Endothelial cell (in vitro differentiated cells): Measurements from ENCODE around the gene PDE4D. TPM values are rescaled to one million over a fixed set of nuclear protein-coding genes. Genes with fewer than 3 reads are reported as not detected.

Experiments
- DNase-seq: peaks from one replicate; pipeline ENCODE4 v3.0.0; 2021; ENCODE audit warnings: low spot score
- H3K27ac Mint-ChIP-seq: one replicate; pipeline ENCODE4 v1.8.0; 2021; ENCODE audit warnings: mixed read lengths, inconsistent platforms; ENCODE audit not compliant: unreplicated experiment
- H3K27me3 Mint-ChIP-seq: one replicate; pipeline ENCODE4 v1.8.0; 2021; ENCODE audit warnings: mild to moderate bottlenecking, moderate library complexity, mixed read lengths, inconsistent platforms; ENCODE audit not compliant: unreplicated experiment
- H3K36me3 Mint-ChIP-seq: one replicate; pipeline ENCODE4 v1.8.0; 2021; ENCODE audit warnings: mild to moderate bottlenecking, low read depth, mixed read lengths, inconsistent platforms; ENCODE audit not compliant: unreplicated experiment
- H3K4me1 Mint-ChIP-seq: one replicate; pipeline ENCODE4 v1.8.0; 2021; ENCODE audit warnings: mild to moderate bottlenecking, mixed read lengths, inconsistent platforms; ENCODE audit not compliant: unreplicated experiment
- H3K4me3 Mint-ChIP-seq: one replicate; pipeline ENCODE4 v1.8.0; 2021; ENCODE audit warnings: mild to moderate bottlenecking, mixed read lengths, inconsistent platforms; ENCODE audit not compliant: unreplicated experiment
- H3K9me3 Mint-ChIP-seq: one replicate; pipeline ENCODE4 v1.8.0; 2021; ENCODE audit warnings: mixed read lengths, inconsistent platforms; ENCODE audit not compliant: unreplicated experiment
- total RNA-seq: library from RNA; stranded (reverse); fragmentation: NEBNext Ultra II Directional; extraction: Animal tissue kit (Norgen Biotek cat#: 25700); gene quantifications from one replicate; pipeline ENCODE4 v1.2.1, GENCODE V29; 2021; ENCODE audit not compliant: unreplicated experiment
- TF ChIP-seq, protein P1 (sequence below): fragments of 200-600 bp; sonication (generic); IDR thresholded peaks from one replicate; pipeline ENCODE4 v1.5.0; 2021; ENCODE audit warnings: antibody characterized with exemption; ENCODE audit not compliant: unreplicated experiment

PDE4D gene
- total RNA-seq, 1 donor from 2014 or later: 9.4 TPM

DNA sequence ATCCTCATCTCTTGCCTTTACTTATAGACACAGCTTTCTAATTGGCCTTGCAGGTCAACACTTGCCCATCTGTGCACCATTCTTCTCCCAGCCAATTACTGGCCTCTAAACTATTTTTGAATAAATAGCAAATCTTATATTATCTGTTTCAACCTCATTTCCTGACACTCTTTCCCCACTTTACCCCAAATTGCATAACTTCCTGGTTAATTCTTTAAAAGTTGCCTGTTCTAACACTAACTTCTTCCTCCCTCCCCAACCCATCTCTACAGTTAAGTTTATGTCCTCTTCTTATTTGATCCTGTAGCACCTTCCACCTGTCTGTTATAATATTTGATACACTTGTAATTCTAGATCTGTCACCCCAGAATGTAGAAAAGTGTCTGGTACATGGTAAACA lies 372.1 kb downstream of the PDE4D start:
- TF ChIP-seq, protein P1, sequence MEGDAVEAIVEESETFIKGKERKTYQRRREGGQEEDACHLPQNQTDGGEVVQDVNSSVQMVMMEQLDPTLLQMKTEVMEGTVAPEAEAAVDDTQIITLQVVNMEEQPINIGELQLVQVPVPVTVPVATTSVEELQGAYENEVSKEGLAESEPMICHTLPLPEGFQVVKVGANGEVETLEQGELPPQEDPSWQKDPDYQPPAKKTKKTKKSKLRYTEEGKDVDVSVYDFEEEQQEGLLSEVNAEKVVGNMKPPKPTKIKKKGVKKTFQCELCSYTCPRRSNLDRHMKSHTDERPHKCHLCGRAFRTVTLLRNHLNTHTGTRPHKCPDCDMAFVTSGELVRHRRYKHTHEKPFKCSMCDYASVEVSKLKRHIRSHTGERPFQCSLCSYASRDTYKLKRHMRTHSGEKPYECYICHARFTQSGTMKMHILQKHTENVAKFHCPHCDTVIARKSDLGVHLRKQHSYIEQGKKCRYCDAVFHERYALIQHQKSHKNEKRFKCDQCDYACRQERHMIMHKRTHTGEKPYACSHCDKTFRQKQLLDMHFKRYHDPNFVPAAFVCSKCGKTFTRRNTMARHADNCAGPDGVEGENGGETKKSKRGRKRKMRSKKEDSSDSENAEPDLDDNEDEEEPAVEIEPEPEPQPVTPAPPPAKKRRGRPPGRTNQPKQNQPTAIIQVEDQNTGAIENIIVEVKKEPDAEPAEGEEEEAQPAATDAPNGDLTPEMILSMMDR: no peak
- Mint-ChIP-seq H3K27ac (no peak overlapping the region), H3K36me3 (no peaks in the 10 kb centered on the region), H3K4me1 (no peaks in the 10 kb centered on the region), H3K9me3 (no peaks in the 10 kb centered on the region), H3K4me3 (no peak overlapping the region), H3K27me3 (no peaks in the 10 kb centered on the region)
- no peak for DNase-seq

DNA sequence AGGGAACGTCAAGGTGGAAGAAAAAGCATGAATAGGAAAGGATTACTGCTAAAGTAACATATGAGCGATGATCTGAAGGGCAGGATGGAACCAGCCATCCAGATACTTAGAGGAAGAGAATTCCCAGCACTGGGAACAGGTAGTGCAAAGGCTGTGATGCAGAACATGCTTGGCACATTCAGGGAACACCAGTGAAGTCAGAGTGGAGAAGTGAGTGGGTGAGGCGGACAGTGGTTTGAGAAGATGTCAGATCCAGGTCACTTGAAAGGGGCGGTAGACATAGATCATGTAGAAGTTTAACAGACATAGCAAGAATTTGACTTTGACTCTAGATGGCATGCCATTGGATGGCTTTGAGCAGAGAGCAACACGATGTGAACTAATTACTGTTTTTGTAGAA lies 374.2 kb downstream of the PDE4D start:
- no peaks in the 10 kb centered on the region for H3K36me3 Mint-ChIP-seq
- no peak overlapping the region for H3K27ac Mint-ChIP-seq
- no peaks in the 10 kb centered on the region for H3K4me1 Mint-ChIP-seq
- no peaks in the 10 kb centered on the region for H3K9me3 Mint-ChIP-seq
- no peak overlapping the region for H3K4me3 Mint-ChIP-seq
- TF ChIP-seq, protein P1: no peak
- H3K27me3 Mint-ChIP-seq: no peaks in the 10 kb centered on the region
- DNase-seq: no peak

DNA sequence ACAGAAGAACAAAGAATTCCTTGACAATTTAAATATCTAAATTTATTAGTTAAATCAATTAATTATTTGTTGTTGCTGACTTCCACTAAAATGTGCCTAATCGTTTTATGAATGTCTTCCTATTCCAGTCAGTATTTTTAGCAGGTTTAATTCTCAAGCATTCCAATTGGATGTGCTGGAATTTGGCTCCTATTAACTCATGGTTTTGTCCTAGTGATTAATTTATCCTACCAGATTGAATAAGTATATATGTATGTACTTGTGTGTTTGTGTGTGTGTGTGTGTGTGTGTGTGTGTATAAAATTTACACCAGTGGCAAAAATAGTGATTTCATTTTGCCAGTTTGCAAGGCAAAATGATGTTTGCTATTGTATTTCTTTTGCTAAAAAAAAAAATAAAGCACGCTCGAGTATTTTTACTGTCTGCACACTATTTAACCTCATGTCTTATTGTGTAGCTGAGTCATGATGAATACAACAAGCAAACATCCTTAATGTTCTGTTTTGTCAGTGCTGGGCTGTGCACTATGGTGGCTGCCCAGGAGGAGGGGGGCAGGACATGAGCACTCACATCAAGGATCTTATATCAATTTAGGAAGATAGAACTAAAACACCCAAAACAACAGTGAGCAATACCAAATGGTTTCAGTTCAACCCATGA lies 375.5 kb downstream of the PDE4D start:
- Mint-ChIP-seq H3K4me3 (no peak overlapping the region), H3K36me3 (no peaks in the 10 kb centered on the region), H3K9me3 (no peaks in the 10 kb centered on the region), H3K27me3 (no peaks in the 10 kb centered on the region), H3K27ac (no peak overlapping the region), H3K4me1 (no peaks in the 10 kb centered on the region)
- DNase-seq: no peak
- TF ChIP-seq, protein P1: no peak

DNA sequence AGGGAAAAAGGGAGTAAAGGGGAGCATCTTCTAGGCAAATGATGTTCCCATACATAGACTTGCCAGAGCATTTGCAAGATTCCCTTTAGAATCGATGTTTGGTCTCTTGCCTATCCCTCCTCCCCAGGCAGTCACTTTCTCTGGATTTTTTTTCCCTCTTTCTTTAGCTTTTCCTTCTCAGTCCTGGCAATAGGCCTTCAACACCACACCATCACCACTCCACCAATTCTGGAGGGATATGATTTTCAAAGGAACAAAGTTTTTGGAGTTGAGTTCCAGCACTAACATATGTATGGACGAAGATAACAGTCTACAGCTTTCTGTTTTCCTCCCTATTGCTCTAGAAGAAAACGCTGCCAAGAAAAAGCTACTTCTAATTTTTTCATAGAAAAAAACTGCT lies 377.4 kb downstream of the PDE4D start:
- Mint-ChIP-seq H3K36me3 (no peaks in the 10 kb centered on the region), H3K27me3 (no peaks in the 10 kb centered on the region), H3K4me3 (no peak overlapping the region), H3K27ac (no peak overlapping the region), H3K9me3 (no peaks in the 10 kb centered on the region), H3K4me1 (no peaks in the 10 kb centered on the region)
- no peak for DNase-seq
- TF ChIP-seq, protein P1: no peak

DNA sequence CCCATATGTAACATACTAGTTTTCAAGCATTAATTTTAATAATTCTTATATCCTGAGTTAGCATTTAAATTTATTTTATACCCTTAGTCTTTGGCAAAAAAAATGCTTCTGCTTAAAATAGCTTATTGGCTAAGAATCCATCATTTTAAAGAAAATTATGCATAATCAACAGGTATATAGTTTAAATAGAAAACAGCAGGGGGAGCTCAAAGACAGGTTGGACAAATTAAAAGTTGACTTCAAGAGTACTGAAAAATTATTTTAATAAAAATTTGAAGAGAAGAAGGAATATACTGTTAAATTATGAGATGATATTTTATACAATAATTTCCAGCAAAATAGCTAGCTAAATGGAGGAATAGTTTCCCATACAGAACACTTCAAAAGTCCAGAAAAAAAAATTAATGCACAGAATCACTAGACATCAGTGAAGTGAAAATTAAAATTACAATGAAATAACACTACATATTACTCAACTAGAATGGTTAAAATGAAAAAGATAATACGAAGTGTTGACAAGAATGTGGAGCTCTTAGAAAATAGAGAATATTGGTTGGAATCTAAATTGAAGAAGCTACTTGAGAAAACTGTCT lies 387.1 kb downstream of the PDE4D start:
- H3K4me3 Mint-ChIP-seq: no peak overlapping the region
- H3K4me1 Mint-ChIP-seq: no peaks in the 10 kb centered on the region
- TF ChIP-seq, protein P1: peak; percentile 62
- no peaks in the 10 kb centered on the region for H3K27me3 Mint-ChIP-seq
- H3K36me3 Mint-ChIP-seq: no peaks in the 10 kb centered on the region
- no peak overlapping the region for H3K27ac Mint-ChIP-seq
- DNase-seq: no peak
- no peaks in the 10 kb centered on the region for H3K9me3 Mint-ChIP-seq
